HepG2 (cell line): ENCODE results near the gene CREB3. TPM values are rescaled to one million over a fixed set of nuclear protein-coding genes. Genes with fewer than 3 reads are reported as not detected.

Experiments
- ATAC-seq: fragments of 200-7000 bp; cut with Tn5 transposase; 3 replicates; pipeline ENCODE4 v1.9.1; 2020; ENCODE audit warnings: mild to moderate bottlenecking, moderate library complexity
- BruUV-seq: library from RNA; stranded (reverse); fragments of 400-500 nt; replicated peaks from 2 replicates; lab custom pipeline; 2021; lab: Mats Ljungman, UMichigan
- CTCF ChIA-PET: fragments of 300-600 bp; formaldehyde crosslinking; extraction: SDS; loops from one replicate; lab custom pipeline; 2021; ENCODE audit warnings: low total read pairs, inconsistent platforms, low intra/inter-chr PET ratio; lab: Yijun Ruan, JAX
- POLR2A ChIA-PET: fragments of 350-600 bp; sonication (Branson Sonifier 250); formaldehyde crosslinking; loops from one replicate; lab custom pipeline; 2020; ENCODE audit warnings: antibody characterized with exemption, inconsistent platforms; lab: Yijun Ruan, JAX
- DNase-seq: peaks from one replicate; pipeline ENCODE4 v3.0.0-alpha.2; 2015; ENCODE audit warnings: low spot score
- FAIRE-seq: peaks from 3 replicates; lab custom pipeline; 2011; peaks lifted over from hg19 to GRCh38; lab: Jason Lieb, UNC
- H2AFZ ChIP-seq: one replicate; pipeline ENCODE4 v1.6.1; 2011; ENCODE audit warnings: low read length, inconsistent platforms
- H3K27ac ChIP-seq: fragments of 300-600 bp; 3 replicates; pipeline ENCODE4 v1.8.0; 2011; ENCODE audit warnings: mixed run types, mild to moderate bottlenecking, mixed read lengths, low read length, inconsistent platforms; ENCODE audit not compliant: insufficient read depth; ENCODE audit errors: extremely low read length
- H3K27me3 ChIP-seq, 2 experiments: fragments of 200-600 bp in 1 of 2; 2 replicates in 1 of 2; 3 replicates in 1 of 2; pipeline versions ENCODE4 v1.6.0 to v1.8.0; 2011; ENCODE audit warnings: low read length in 2 of 2, mild to moderate bottlenecking in 2 of 2, moderate library complexity in 2 of 2, inconsistent platforms in 1 of 2; ENCODE audit not compliant: insufficient read depth in 2 of 2, control insufficient read depth in 1 of 2
- H3K36me3 ChIP-seq, 2 experiments: fragments of 200-600 bp in 1 of 2; replicated peaks in 1 of 2; 2 replicates in 1 of 2; 3 replicates in 1 of 2; pipeline versions ENCODE4 v1.5.1 to v1.8.0; 2011; ENCODE audit warnings: low read length in 2 of 2, inconsistent platforms in 1 of 2; ENCODE audit not compliant: insufficient read depth in 2 of 2, control insufficient read depth in 1 of 2
- H3K4me1 ChIP-seq: 2 replicates; pipeline ENCODE4 v1.5.1; 2012; ENCODE audit warnings: low read length, inconsistent platforms; ENCODE audit not compliant: insufficient read depth
- H3K4me2 ChIP-seq: 2 replicates; pipeline ENCODE4 v1.6.0; 2011; ENCODE audit warnings: low read depth, low read length, inconsistent platforms
- H3K4me3 ChIP-seq, 3 experiments: fragments of 200-600 bp in 1 of 3; sonication (generic), shearing (Covaris generic) in 1 of 3; replicated peaks in 1 of 3; 2 replicates each; pipeline ENCODE4 v1.5.1; 2011 to 2016; ENCODE audit warnings: low read length in 3 of 3, inconsistent platforms in 2 of 3, low read depth in 2 of 3, mild to moderate bottlenecking in 2 of 3, control low read depth in 1 of 3, mixed read lengths in 1 of 3; ENCODE audit not compliant: insufficient read depth in 1 of 3
- H3K79me2 ChIP-seq: one replicate; pipeline ENCODE4 v1.6.1; 2011; ENCODE audit warnings: low read length, inconsistent platforms; ENCODE audit not compliant: insufficient read depth
- H3K9ac ChIP-seq: 2 replicates; pipeline ENCODE4 v1.6.0; 2011; ENCODE audit warnings: mild to moderate bottlenecking, low read depth, low read length, inconsistent platforms; ENCODE audit not compliant: insufficient read depth
- H3K9me3 ChIP-seq: 2 replicates; pipeline ENCODE4 v1.5.1; 2012; ENCODE audit warnings: mild to moderate bottlenecking, low read length
- H4K20me1 ChIP-seq: 2 replicates; pipeline ENCODE4 v1.6.0; 2011; ENCODE audit warnings: inconsistent platforms, mild to moderate bottlenecking, low read length, moderate library complexity; ENCODE audit not compliant: insufficient read depth
- FOXO1 ChIP-seq: sonication (generic); formaldehyde crosslinking; IDR thresholded peaks from 2 replicates; pipeline ENCODE4 v1.4.0; 2020; ENCODE audit warnings: missing genetic modification reagents
- RBFOX2 ChIP-seq: fragments of 200-400 bp; formaldehyde crosslinking; IDR thresholded peaks from 2 replicates; pipeline ENCODE4 v1.6.1; 2017; ENCODE audit warnings: low read depth, mild to moderate bottlenecking, low read length
- ZNF383 ChIP-seq: sonication (generic); formaldehyde crosslinking; IDR thresholded peaks from 2 replicates; pipeline ENCODE4 v1.4.0; 2020; ENCODE audit warnings: missing genetic modification reagents, mild to moderate bottlenecking, borderline replicate concordance
- ZNF441 ChIP-seq: sonication (generic); formaldehyde crosslinking; IDR thresholded peaks from 2 replicates; pipeline ENCODE4 v1.7.0; 2021; ENCODE audit warnings: missing genetic modification reagents, borderline replicate concordance
- ZNF530 ChIP-seq: sonication (generic); formaldehyde crosslinking; IDR thresholded peaks from 2 replicates; pipeline ENCODE4 v1.5.0; 2020; ENCODE audit warnings: low read depth, mild to moderate bottlenecking, missing genetic modification reagents
- WGBS: methylation state at CpG from one replicate; pipeline ENCODE4 v1.1.6; 2017; ENCODE audit warnings: low lambda C conversion rate; 5-methylcytosine and 5-hydroxymethylcytosine counted together
- in situ Hi-C: cut with HindIII; loops from 2 replicates; pipeline ENCODE4 v1.10.0; 2017; ENCODE audit warnings: low pct_unique_long_range_greater_than_20kb; ENCODE audit not compliant: extremely low pct_ligation_motif_present
- intact Hi-C: fragments of 100-400 bp; cut with micrococcal nuclease; formaldehyde crosslinking; loops from one replicate; pipeline ENCODE4 v1.10.0; 2022; ENCODE audit not compliant: unreplicated experiment
- polyA plus RNA-seq, 8 experiments: library from polyadenylated mRNA; depleted of rRNA in 3 of 8; stranded (reverse) in 7 of 8; unstranded in 1 of 8; fragments of >200 nt; fragmentation: Illumina TruSeq in 4 of 8; extraction: Trizol in 4 of 8; gene quantifications; 2 replicates each; pipeline versions ENCODE4 v1.2.1 to v1.2.3, GENCODE V29; 2011 to 2016; ENCODE audit warnings: low read depth in 4 of 8, missing spikeins in 1 of 8, mixed read lengths in 1 of 8; ENCODE audit not compliant: insufficient read depth in 1 of 8
- total RNA-seq, 5 experiments: library from RNA; depleted of rRNA; stranded (reverse); fragments of >200 nt; fragmentation: Illumina TruSeq; extraction: Trizol; gene quantifications; 2 replicates each; pipeline ENCODE4 v1.2.3, GENCODE V29; 2016; ENCODE audit warnings: low read depth in 1 of 5
- TF ChIP-seq, protein P1 (sequence below): sonication (generic); formaldehyde crosslinking; conservative IDR thresholded peaks from 2 replicates; pipeline ENCODE4 v1.8.1; 2023; ENCODE audit warnings: missing genetic modification reagents

Gene CREB3
- total and polyA plus RNA-seq, 2 of the 13 experiments (the other 11 are each of a cell fraction or from before 2014, with no cell fraction given), result 11.1 to 34.2 TPM

- peaks cover 34% of the 10 kb centered on the region for H3K79me2 ChIP-seq
- no peaks in the 10 kb centered on the region for H3K9me3 ChIP-seq
- no TSS peak for BruUV-seq
- no peak for DNase-seq
- H3K27ac ChIP-seq, result peak overlapping the region; percentile 89
- peaks cover 31% of the 10 kb centered on the region for H3K4me1 ChIP-seq
- ChIA-PET POLR2A (interaction anchor here (0.8 to 5.8 kb wide), 6 partner anchors 19 to 103 kb away, joined by 3 to 102 read pairs (median 7); partner anchors contain the start of genes CREB3, HINT2, TLN1 and TPM2), CTCF (no interaction called here)
- ATAC-seq, result no peak
- H3K9ac ChIP-seq, result peak overlapping the region; percentile 94
- no peaks in the 10 kb centered on the region; a peak in 2 of 5 replicates for H3K27me3 ChIP-seq
- peak overlapping the region; percentile 95 to 99 (median 98); a peak in 5 of 6 replicates for H3K4me3 ChIP-seq
- intact Hi-C loops, result no loop called here
- no peak overlapping the region for H2AFZ ChIP-seq
- in situ Hi-C loops, result no loop called here
- FAIRE-seq, result no peak
- peaks cover 9 to 30% of the 10 kb centered on the region in 2 experiments for H3K36me3 ChIP-seq
- TF ChIP-seq ZNF530 (CRISPR knock-in tag) (no peak), ZNF383 (CRISPR knock-in tag) (0 out of 2 replicates have a peak, but pooled peaks have one; percentile 32)
- TF ChIP-seq, protein P1, sequence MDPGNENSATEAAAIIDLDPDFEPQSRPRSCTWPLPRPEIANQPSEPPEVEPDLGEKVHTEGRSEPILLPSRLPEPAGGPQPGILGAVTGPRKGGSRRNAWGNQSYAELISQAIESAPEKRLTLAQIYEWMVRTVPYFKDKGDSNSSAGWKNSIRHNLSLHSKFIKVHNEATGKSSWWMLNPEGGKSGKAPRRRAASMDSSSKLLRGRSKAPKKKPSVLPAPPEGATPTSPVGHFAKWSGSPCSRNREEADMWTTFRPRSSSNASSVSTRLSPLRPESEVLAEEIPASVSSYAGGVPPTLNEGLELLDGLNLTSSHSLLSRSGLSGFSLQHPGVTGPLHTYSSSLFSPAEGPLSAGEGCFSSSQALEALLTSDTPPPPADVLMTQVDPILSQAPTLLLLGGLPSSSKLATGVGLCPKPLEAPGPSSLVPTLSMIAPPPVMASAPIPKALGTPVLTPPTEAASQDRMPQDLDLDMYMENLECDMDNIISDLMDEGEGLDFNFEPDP (CRISPR knock-in tag), result 0 out of 2 replicates have a peak, but pooled peaks have one; percentile 56
- H3K4me2 ChIP-seq, result peak overlapping the region; percentile 80
- WGBS, result 72% methylated on average over 4 of the region's 4 CpGs
- peaks cover 32% of the 10 kb centered on the region for H4K20me1 ChIP-seq
Observed at GRCh38 chr9:35750256-35750531, 17.7 kb downstream of the CREB3 start.

DNA sequence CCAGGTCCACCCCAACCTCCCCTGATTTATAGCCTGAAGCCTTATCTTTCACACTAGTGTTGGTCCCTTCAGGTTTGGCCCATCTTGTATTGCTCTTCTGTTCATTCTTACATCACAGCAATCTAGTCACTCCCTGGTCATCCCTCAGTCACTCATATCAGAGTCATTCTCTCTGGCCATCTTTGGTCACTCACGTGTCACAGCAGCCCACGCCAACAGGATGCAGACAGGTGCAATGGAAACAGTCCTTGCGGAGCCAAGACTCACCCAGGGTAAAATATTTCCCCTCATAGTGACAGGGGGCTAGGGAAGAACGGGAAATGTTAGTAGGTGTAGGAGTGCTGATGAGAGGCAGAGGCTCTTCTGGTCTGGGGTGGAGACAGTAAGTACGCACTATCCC is 21.0 kb downstream of the CREB3 start:
- intact Hi-C loops, result no loop called here
- H2AFZ ChIP-seq, result no peak overlapping the region
- no peak for DNase-seq
- peaks cover 12% of the 10 kb centered on the region for H3K79me2 ChIP-seq
- ATAC-seq, result no peak
- no peak overlapping the region for H3K27ac ChIP-seq
- in situ Hi-C loops, result no loop called here
- H3K4me1 ChIP-seq, result peaks cover 25% of the 10 kb centered on the region
- peaks cover 2% of the 10 kb centered on the region; the same call in 1 of the 2 replicates for H4K20me1 ChIP-seq
- FAIRE-seq, result no peak
- no peak overlapping the region for H3K9ac ChIP-seq
- BruUV-seq, result no TSS peak
- whole genome bisulfite sequencing, result 98% methylated on average over 5 of the region's 5 CpGs
- no peaks in the 10 kb centered on the region; a peak in 1 of 5 replicates for H3K27me3 ChIP-seq
- no peak overlapping the region for H3K4me2 ChIP-seq
- ChIA-PET CTCF (no interaction called here), POLR2A (no interaction called here)
- H3K4me3 ChIP-seq, result no peak overlapping the region
- TF ChIP-seq ZNF441 (no peak), RBFOX2 (no peak), FOXO1 (no peak)
- H3K9me3 ChIP-seq, result no peaks in the 10 kb centered on the region
- peaks cover 8 to 30% of the 10 kb centered on the region in 2 experiments for H3K36me3 ChIP-seq
